ENCODE results near the gene TENM3.

- no peak for TF ChIP-seq CTCF (IDR thresholded peaks at IDR 0.05)
- TF ChIP-seq POLR2A (IDR thresholded peaks at IDR 0.05): no peak
Measured at GRCh38 chr4:182215148-182215547, 28.1 kb upstream of the TENM3 start.

All from uterus (tissue), 2 donors.